ENCODE measurements around the gene VPS18.

VPS18 gene

DNA sequence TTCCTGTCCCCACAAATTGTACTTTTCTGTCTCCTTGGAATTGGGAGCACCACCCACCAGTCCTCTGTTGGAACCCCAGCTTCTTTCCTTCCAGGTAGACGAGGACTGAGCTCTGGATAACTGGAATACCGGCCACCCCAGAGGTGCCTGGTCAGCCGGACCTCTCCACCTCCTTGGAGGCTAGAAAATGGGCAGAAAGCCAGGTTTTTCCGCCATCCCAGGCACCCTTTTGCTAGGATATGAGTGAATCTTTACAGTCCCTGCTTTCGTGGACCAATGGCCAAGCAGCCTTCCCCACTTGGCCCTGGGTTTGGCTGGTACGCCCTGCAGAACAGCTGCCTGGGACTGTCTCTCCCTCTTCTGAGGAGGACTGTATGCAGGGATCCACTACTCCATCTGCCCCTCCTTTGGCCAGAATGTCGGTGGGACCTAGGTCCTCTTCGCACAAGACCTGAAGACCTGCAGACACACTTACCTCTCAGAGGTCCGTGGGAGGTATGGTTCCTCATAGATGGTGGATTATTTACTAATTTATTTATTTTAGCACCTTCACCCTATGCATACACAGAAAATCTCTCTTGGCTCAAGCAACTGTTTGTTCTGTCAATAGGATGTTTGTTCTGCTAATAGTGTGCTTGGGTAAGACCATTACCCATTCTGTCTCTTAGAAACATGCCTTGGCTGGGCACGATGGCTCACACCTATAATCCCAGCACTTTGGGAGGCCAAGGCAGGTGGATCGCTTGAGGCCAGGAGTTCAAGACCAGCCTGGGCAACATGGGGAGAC, 50.5 kb downstream of the VPS18 start:
- no peak overlapping the region for H3K4me3 ChIP-seq (ENCODE audit: low read depth, low read length)
- no peak overlapping the region for H3K4me2 ChIP-seq (ENCODE audit: low read length)
- H3K18ac ChIP-seq (ENCODE audit: low read length): no peak overlapping the region
- H3K79me1 ChIP-seq (ENCODE audit: low read length): peaks cover 5% of the 10 kb centered on the region
- H3K23ac ChIP-seq (ENCODE audit: low read length): no peak overlapping the region
- H2BK5ac ChIP-seq (ENCODE audit: low read depth, low read length, poor library complexity): no peak overlapping the region
- no peak for DNase-seq
- peaks cover 3% of the 10 kb centered on the region for H3K79me2 ChIP-seq (ENCODE audit: control insufficient read depth, insufficient read depth, low read length, poor library complexity)
- H2AFZ ChIP-seq (ENCODE audit: insufficient read depth, low read length, poor library complexity): no peak overlapping the region
- no peak overlapping the region for H4K8ac ChIP-seq (ENCODE audit: low read depth, low read length)
- H3K14ac ChIP-seq (ENCODE audit: low read length): no peak overlapping the region
- H3K4me1 ChIP-seq (ENCODE audit: control insufficient read depth in 1 of 2, insufficient read depth in 2 of 2, low read length in 2 of 2): peaks cover 3 to 7% of the 10 kb centered on the region in 2 experiments
- H2BK12ac ChIP-seq (ENCODE audit: low read length): no peak overlapping the region
- H2AK5ac ChIP-seq (ENCODE audit: low read length): no peak overlapping the region
- H3K4ac ChIP-seq (ENCODE audit: low read depth, low read length): no peak overlapping the region
- H2BK120ac ChIP-seq (ENCODE audit: insufficient read depth, low read length, poor library complexity): no peak overlapping the region
- H3K27ac ChIP-seq (ENCODE audit: low read depth, low read length): no peak overlapping the region
- H3K9ac ChIP-seq (ENCODE audit: low read length): no peak overlapping the region
- no peaks in the 10 kb centered on the region for H3K9me3 ChIP-seq (ENCODE audit: insufficient read depth, low read depth, low read length)
- H4K91ac ChIP-seq (ENCODE audit: low read depth, low read length): no peak overlapping the region
- no CpG with 5 or more reads among the region's 11 CpGs for WGBS (ENCODE audit: extremely low coverage, insufficient coverage, insufficient read length)
- H3K27me3 ChIP-seq (ENCODE audit: insufficient read depth, low read length): peaks cover 4% of the 10 kb centered on the region
- H4K12ac ChIP-seq (ENCODE audit: low read depth, low read length): no peak overlapping the region
- no peaks in the 10 kb centered on the region for H3K36me3 ChIP-seq (ENCODE audit: control insufficient read depth in 1 of 2, insufficient read depth in 2 of 2, low read length in 2 of 2)

DNA sequence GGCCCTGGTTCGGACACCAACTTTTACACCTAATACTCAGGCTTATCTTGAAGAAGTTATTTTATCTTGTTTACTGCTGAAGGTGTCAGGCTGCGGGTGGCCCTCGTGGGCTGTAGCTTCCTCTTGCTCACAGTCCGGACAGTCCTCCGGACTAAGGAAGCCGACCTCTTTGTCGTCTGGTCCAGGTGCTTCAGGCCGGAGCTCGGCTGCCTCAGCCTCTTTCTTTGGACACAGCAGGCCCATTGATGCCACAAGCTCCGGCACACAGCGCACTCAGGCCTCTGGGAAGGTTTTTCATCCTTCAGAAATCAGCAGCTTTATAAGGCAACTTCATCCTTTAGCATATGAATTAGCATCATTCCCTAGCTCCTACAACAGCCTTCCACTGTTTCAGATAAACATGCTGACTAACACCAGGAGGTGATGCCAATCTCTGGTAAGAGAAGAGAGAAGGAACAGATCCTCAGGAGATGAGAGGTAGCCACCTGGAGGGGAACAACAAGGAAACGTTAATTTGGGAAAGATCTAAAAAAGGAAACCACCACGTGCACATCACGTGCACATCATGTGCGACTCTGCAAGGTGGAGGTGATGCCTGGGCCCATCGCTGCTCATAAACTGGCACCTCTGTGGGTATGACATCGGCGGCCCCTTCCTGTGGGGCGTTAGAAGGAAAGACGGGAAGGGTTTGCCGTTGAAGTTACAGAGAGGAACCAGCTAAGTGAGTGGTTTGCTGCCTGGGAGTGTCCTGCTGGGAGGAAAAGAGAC, 54.6 kb downstream of the VPS18 start:
- H2BK12ac ChIP-seq (ENCODE audit: low read length): no peak overlapping the region
- no peak overlapping the region for H3K14ac ChIP-seq (ENCODE audit: low read length)
- H4K12ac ChIP-seq (ENCODE audit: low read depth, low read length): no peak overlapping the region
- no peak overlapping the region for H3K4me2 ChIP-seq (ENCODE audit: low read length)
- H3K4ac ChIP-seq (ENCODE audit: low read depth, low read length): no peak overlapping the region
- DNase-seq: no peak
- H3K9me3 ChIP-seq (ENCODE audit: insufficient read depth, low read depth, low read length): no peaks in the 10 kb centered on the region
- H3K4me1 ChIP-seq (ENCODE audit: control insufficient read depth in 1 of 2, insufficient read depth in 2 of 2, low read length in 2 of 2): peaks cover 5 to 12% of the 10 kb centered on the region in 2 experiments
- H3K23ac ChIP-seq (ENCODE audit: low read length): no peak overlapping the region
- no peaks in the 10 kb centered on the region for H3K36me3 ChIP-seq (ENCODE audit: control insufficient read depth in 1 of 2, insufficient read depth in 2 of 2, low read length in 2 of 2)
- no peak overlapping the region for H3K9ac ChIP-seq (ENCODE audit: low read length)
- no peak overlapping the region for H4K8ac ChIP-seq (ENCODE audit: low read depth, low read length)
- peaks cover 8% of the 10 kb centered on the region for H3K79me1 ChIP-seq (ENCODE audit: low read length)
- no peak overlapping the region for H2AK5ac ChIP-seq (ENCODE audit: low read length)
- H3K27me3 ChIP-seq (ENCODE audit: insufficient read depth, low read length): no peaks in the 10 kb centered on the region
- no CpG with 5 or more reads among the region's 21 CpGs for WGBS (ENCODE audit: extremely low coverage, insufficient coverage, insufficient read length)
- H3K18ac ChIP-seq (ENCODE audit: low read length): no peak overlapping the region
- no peak overlapping the region for H3K4me3 ChIP-seq (ENCODE audit: low read depth, low read length)
- peaks cover 7% of the 10 kb centered on the region for H3K79me2 ChIP-seq (ENCODE audit: control insufficient read depth, insufficient read depth, low read length, poor library complexity)
- no peak overlapping the region for H3K27ac ChIP-seq (ENCODE audit: low read depth, low read length)
- H4K91ac ChIP-seq (ENCODE audit: low read depth, low read length): no peak overlapping the region
- no peak overlapping the region for H2BK5ac ChIP-seq (ENCODE audit: low read depth, low read length, poor library complexity)
- no peak overlapping the region for H2BK120ac ChIP-seq (ENCODE audit: insufficient read depth, low read length, poor library complexity)
- no peak overlapping the region for H2AFZ ChIP-seq (ENCODE audit: insufficient read depth, low read length, poor library complexity)

DNA sequence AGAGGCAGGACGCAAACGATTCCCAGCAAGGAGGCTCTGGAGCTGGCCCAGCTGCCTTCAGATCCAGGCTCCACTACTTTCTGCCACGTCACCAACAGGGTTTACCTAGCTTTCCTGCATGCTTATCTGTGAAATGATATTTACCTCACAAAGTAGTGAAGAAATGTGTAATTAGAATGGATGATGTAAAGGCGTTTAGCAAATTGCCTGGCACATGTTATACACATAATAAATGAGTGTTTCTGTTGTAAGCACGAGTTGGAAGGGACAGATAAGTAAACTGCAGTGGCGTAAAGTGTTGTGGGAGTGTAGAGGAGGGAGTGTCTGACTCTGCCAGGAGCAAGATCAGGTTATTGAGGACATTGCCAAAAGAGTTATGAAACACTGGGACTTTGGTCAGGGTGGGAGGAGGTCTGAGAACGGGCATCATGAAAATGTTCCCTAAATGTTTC, 55.5 kb downstream of the VPS18 start:
- peaks cover 5 to 12% of the 10 kb centered on the region in 2 experiments for H3K4me1 ChIP-seq (ENCODE audit: control insufficient read depth in 1 of 2, insufficient read depth in 2 of 2, low read length in 2 of 2)
- no peak overlapping the region for H2AFZ ChIP-seq (ENCODE audit: insufficient read depth, low read length, poor library complexity)
- H3K23ac ChIP-seq (ENCODE audit: low read length): no peak overlapping the region
- no peaks in the 10 kb centered on the region for H3K27me3 ChIP-seq (ENCODE audit: insufficient read depth, low read length)
- no peak overlapping the region for H3K27ac ChIP-seq (ENCODE audit: low read depth, low read length)
- peaks cover 8% of the 10 kb centered on the region for H3K79me1 ChIP-seq (ENCODE audit: low read length)
- no peaks in the 10 kb centered on the region for H3K9me3 ChIP-seq (ENCODE audit: insufficient read depth, low read depth, low read length)
- no CpG with 5 or more reads among the region's 7 CpGs for WGBS (ENCODE audit: extremely low coverage, insufficient coverage, insufficient read length)
- no peak overlapping the region for H4K12ac ChIP-seq (ENCODE audit: low read depth, low read length)
- no peak overlapping the region for H2AK5ac ChIP-seq (ENCODE audit: low read length)
- H4K8ac ChIP-seq (ENCODE audit: low read depth, low read length): no peak overlapping the region
- no peak overlapping the region for H3K4me3 ChIP-seq (ENCODE audit: low read depth, low read length)
- H3K36me3 ChIP-seq (ENCODE audit: control insufficient read depth in 1 of 2, insufficient read depth in 2 of 2, low read length in 2 of 2): no peaks in the 10 kb centered on the region
- no peak overlapping the region for H3K9ac ChIP-seq (ENCODE audit: low read length)
- no peak overlapping the region for H4K91ac ChIP-seq (ENCODE audit: low read depth, low read length)
- H3K79me2 ChIP-seq (ENCODE audit: control insufficient read depth, insufficient read depth, low read length, poor library complexity): peaks cover 7% of the 10 kb centered on the region
- no peak overlapping the region for H2BK120ac ChIP-seq (ENCODE audit: insufficient read depth, low read length, poor library complexity)
- DNase-seq: no peak
- no peak overlapping the region for H2BK5ac ChIP-seq (ENCODE audit: low read depth, low read length, poor library complexity)
- H3K4me2 ChIP-seq (ENCODE audit: low read length): no peak overlapping the region
- no peak overlapping the region for H3K4ac ChIP-seq (ENCODE audit: low read depth, low read length)
- H2BK12ac ChIP-seq (ENCODE audit: low read length): no peak overlapping the region
- no peak overlapping the region for H3K14ac ChIP-seq (ENCODE audit: low read length)
- H3K18ac ChIP-seq (ENCODE audit: low read length): no peak overlapping the region

DNA sequence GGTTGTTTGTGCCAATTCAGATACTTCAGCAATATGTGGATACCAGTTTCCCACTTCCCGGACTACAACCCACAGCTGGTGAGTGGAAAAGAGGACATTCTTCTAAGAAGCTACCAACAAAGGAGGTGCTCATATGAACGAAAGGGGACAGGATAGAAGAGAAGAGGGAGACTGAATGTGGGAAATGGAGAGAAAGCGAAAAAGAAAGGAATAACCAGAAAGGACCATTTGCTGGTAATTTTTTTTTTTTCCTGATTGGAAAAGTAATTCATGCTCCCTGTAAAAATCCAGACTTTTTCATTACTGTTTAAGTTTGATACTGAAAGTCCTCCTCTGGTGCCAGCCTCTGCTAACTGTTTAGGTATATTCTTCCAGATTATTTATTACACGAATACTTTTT, 57.5 kb downstream of the VPS18 start:
- Histone ChIP-seq H3K79me1 (ENCODE audit: low read length) (peaks cover 8% of the 10 kb centered on the region), H4K8ac (ENCODE audit: low read depth, low read length) (no peak overlapping the region), H2BK120ac (ENCODE audit: insufficient read depth, low read length, poor library complexity) (no peak overlapping the region), H4K91ac (ENCODE audit: low read depth, low read length) (no peak overlapping the region), H3K4me1 (ENCODE audit: control insufficient read depth in 1 of 2, insufficient read depth in 2 of 2, low read length in 2 of 2) (peaks cover 5 to 12% of the 10 kb centered on the region in 2 experiments), H3K14ac (ENCODE audit: low read length) (no peak overlapping the region), H2BK5ac (ENCODE audit: low read depth, low read length, poor library complexity) (no peak overlapping the region), H3K4me3 (ENCODE audit: low read depth, low read length) (no peak overlapping the region), H3K9me3 (ENCODE audit: insufficient read depth, low read depth, low read length) (no peaks in the 10 kb centered on the region), H2AK5ac (ENCODE audit: low read length) (no peak overlapping the region), H3K4ac (ENCODE audit: low read depth, low read length) (no peak overlapping the region), H3K18ac (ENCODE audit: low read length) (no peak overlapping the region), H3K9ac (ENCODE audit: low read length) (no peak overlapping the region), H3K27ac (ENCODE audit: low read depth, low read length) (no peak overlapping the region), H3K79me2 (ENCODE audit: control insufficient read depth, insufficient read depth, low read length, poor library complexity) (peaks cover 7% of the 10 kb centered on the region), H3K27me3 (ENCODE audit: insufficient read depth, low read length) (no peaks in the 10 kb centered on the region), H2AFZ (ENCODE audit: insufficient read depth, low read length, poor library complexity) (no peak overlapping the region), H3K36me3 (ENCODE audit: control insufficient read depth in 1 of 2, insufficient read depth in 2 of 2, low read length in 2 of 2) (no peaks in the 10 kb centered on the region), H4K12ac (ENCODE audit: low read depth, low read length) (no peak overlapping the region), H2BK12ac (ENCODE audit: low read length) (no peak overlapping the region), H3K4me2 (ENCODE audit: low read length) (no peak overlapping the region), H3K23ac (ENCODE audit: low read length) (no peak overlapping the region)
- no CpG with 5 or more reads among the region's 4 CpGs for WGBS (ENCODE audit: extremely low coverage, insufficient coverage, insufficient read length)
- DNase-seq: no peak
